SKM-1 (cell line): Measurements from ENCODE around the gene AJAP1.

Experiments used
- DNase-seq: peaks from one replicate; lab custom pipeline; 2025; ENCODE audit not compliant: unreplicated experiment; lab: John Stamatoyannopoulos, UW

The AJAP1 gene

DNA sequence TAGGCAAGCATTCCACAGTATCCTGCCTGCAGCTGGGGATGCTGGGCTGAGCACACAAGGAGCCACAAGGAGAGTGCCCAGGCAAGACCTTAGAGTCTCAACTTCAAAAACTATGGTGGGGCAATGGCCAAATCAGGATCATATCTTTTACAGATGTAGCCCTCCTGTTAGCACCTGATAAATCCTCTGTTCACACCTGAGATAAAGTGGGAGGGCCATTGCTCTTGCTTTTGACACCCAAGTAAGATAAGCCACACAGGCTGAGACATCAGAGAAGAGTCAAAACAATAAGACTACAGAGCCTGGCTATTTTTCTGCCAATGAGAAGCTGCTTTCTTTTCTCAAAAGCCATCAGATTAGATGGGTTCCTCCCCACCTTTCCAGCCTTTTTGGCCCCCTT, 148.9 kb downstream of the AJAP1 start:
- no peak for DNase-seq

- DNase-seq: no peak
Measured at GRCh38 chr1:4805987-4806386, 151.6 kb downstream of the AJAP1 start.

GRCh38 chr1:4820543-4820942, 166.1 kb downstream of the AJAP1 start:
- DNase-seq: no peak

GRCh38 chr1:4825800-4826450, 171.5 kb downstream of the AJAP1 start:
- DNase-seq: no peak

DNA sequence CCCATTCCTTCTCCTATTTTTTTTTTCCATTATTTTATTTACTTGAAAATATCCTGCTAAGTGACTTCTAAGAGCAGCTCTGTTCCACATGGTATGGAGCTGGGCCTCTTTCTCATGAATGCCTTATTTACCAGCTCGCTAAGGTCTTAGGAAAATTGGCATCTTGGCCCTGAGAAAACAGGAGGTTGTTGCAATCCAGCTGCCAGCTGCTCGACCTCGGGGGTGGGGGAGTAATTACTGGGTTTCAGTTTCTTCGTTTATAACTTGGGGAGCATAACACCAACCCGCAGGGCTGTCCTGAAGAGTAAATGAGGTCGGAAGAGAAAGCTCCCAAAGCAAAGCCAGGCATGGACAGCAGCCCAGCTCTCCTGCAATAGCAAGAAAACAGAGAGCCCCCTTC, 176.3 kb downstream of the AJAP1 start:
- DNase-seq: no peak

DNA sequence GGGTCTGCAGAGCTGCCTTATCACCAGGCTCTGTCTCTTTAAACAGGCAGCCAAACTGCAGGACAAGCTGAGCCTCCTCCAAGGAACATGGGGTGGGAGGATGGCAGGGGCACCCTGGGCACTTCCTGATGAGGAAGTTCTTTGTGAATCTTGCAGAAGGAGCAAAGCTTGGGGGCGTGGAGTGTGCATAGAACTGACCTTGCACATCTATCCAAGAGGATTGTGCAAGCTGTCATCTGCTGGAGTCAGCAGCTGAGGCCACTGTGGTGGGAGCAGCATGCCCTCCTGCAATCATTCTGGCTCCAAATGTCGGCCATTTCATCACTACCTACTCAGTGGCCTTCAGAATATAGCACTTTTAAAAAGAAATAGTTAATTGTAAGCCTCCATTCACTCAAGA, 182.2 kb downstream of the AJAP1 start:
- no peak for DNase-seq

DNA sequence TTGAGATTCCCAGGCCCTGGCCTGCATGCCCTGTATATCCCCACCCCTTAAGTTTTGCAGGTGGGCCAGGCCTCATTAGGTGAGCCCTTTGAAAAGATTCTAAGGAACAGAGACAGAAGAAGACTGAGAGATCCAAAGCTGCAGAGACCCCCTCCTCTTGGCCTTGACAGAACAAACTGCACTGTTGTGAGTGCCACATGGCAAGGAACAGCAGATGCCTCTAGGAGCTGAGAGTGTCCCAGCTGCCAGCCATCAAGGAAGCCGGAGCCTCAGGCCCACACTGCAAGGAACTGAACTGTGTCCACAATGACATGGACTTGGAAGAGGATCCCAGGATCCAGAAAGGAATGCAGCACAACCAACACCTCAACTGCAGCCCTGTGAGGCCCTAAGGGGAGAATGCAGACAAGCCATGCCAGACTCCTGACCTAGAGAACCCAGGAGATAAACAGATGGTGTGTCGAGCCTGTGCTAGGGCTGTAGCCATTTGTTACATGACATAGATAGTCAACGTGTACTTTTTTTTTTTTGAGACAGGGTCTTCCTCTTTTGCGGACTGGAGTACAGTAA, 182.7 kb downstream of the AJAP1 start:
- no peak for DNase-seq

- DNase-seq: no peak
Measured at GRCh38 chr1:4837752-4838151, 183.3 kb downstream of the AJAP1 start.

- DNase-seq: no peak
Measured at GRCh38 chr1:4838231-4838630, 183.8 kb downstream of the AJAP1 start.
